ENCODE data around the gene SLC1A2. TPM values are rescaled to one million over a fixed set of nuclear protein-coding genes. Genes with fewer than 3 reads are reported as not detected.

Gene SLC1A2
- total RNA-seq, 4 donors from 2014 or later, result 0.17 to 0.69 (median 0.37) TPM

- H3K9me3 ChIP-seq, result no peaks in the 10 kb centered on the region
- no peak for TF ChIP-seq EP300 (IDR thresholded peaks at IDR 0.05)
- no peak for TF ChIP-seq CTCF (IDR thresholded peaks at IDR 0.05)
- TF ChIP-seq POLR2A (IDR thresholded peaks at IDR 0.05; ENCODE audit: low read depth), result no peak
- TF ChIP-seq POLR2AphosphoS5 (IDR thresholded peaks at IDR 0.05), result no peak
- no peaks in the 10 kb centered on the region for H3K27me3 ChIP-seq
- no peaks in the 10 kb centered on the region for H3K36me3 ChIP-seq
- H3K4me3 ChIP-seq, result no peak overlapping the region
- no peak overlapping the region for H3K27ac ChIP-seq (replicated peaks in 1 of 4)
- 90% methylated on average over 2 of the region's 2 CpGs for WGBS
- intact Hi-C loops (cut with DNase I), result no loop called here
- peaks cover 0 to 10% (median 3%) of the 10 kb centered on the region in 4 donors for H3K4me1 ChIP-seq
- no peak for DNase-seq (ENCODE audit: extremely low spot score)
Observed at GRCh38 chr11:35295751-35296150, 123.6 kb downstream of the SLC1A2 start.

- Histone ChIP-seq H3K4me1 (peaks cover 0 to 16% (median 10%) of the 10 kb centered on the region in 4 donors), H3K9me3 (no peaks in the 10 kb centered on the region), H3K27ac (replicated peaks in 1 of 4) (no peak overlapping the region), H3K4me3 (no peak overlapping the region), H3K36me3 (no peaks in the 10 kb centered on the region), H3K27me3 (no peaks in the 10 kb centered on the region)
- 95% methylated on average over 4 of the region's 4 CpGs for WGBS
- no peak for DNase-seq (ENCODE audit: extremely low spot score)
- TF ChIP-seq CTCF (IDR thresholded peaks at IDR 0.05) (no peak), POLR2AphosphoS5 (IDR thresholded peaks at IDR 0.05) (no peak), POLR2A (IDR thresholded peaks at IDR 0.05; ENCODE audit: low read depth) (no peak), EP300 (IDR thresholded peaks at IDR 0.05) (no peak)
- intact Hi-C loops (cut with DNase I), result no loop called here
Observed at GRCh38 chr11:35293699-35294098, 125.7 kb downstream of the SLC1A2 start.

- Histone ChIP-seq H3K27me3 (no peaks in the 10 kb centered on the region), H3K4me1 (peaks cover 0 to 16% (median 10%) of the 10 kb centered on the region in 4 donors), H3K27ac (replicated peaks in 1 of 4) (no peak overlapping the region), H3K4me3 (no peak overlapping the region), H3K36me3 (no peaks in the 10 kb centered on the region), H3K9me3 (no peaks in the 10 kb centered on the region)
- no peak for TF ChIP-seq EP300 (IDR thresholded peaks at IDR 0.05)
- no peak for TF ChIP-seq CTCF (IDR thresholded peaks at IDR 0.05)
- TF ChIP-seq POLR2AphosphoS5 (IDR thresholded peaks at IDR 0.05), result no peak
- no peak for TF ChIP-seq POLR2A (IDR thresholded peaks at IDR 0.05; ENCODE audit: low read depth)
- WGBS, result 81% methylated on average over 3 of the region's 3 CpGs
- intact Hi-C loops (cut with DNase I), result no loop called here
- DNase-seq (ENCODE audit: extremely low spot score), result no peak
Observed at GRCh38 chr11:35293035-35293434, 126.3 kb downstream of the SLC1A2 start.

GRCh38 chr11:35292279-35292678, 127.1 kb downstream of the SLC1A2 start:
- H3K9me3 ChIP-seq, result no peaks in the 10 kb centered on the region
- no peak for DNase-seq (ENCODE audit: extremely low spot score)
- H3K27ac ChIP-seq (replicated peaks in 1 of 4), result no peak overlapping the region
- 89% methylated on average over 5 of the region's 5 CpGs for WGBS
- intact Hi-C loops (cut with DNase I), result no loop called here
- TF ChIP-seq CTCF (IDR thresholded peaks at IDR 0.05) (no peak), POLR2AphosphoS5 (IDR thresholded peaks at IDR 0.05) (no peak), EP300 (IDR thresholded peaks at IDR 0.05) (no peak), POLR2A (IDR thresholded peaks at IDR 0.05; ENCODE audit: low read depth) (no peak)
- no peak overlapping the region for H3K4me3 ChIP-seq
- no peaks in the 10 kb centered on the region for H3K27me3 ChIP-seq
- peaks cover 0 to 16% (median 10%) of the 10 kb centered on the region in 4 donors for H3K4me1 ChIP-seq
- H3K36me3 ChIP-seq, result no peaks in the 10 kb centered on the region

GRCh38 chr11:35290876-35291275, 128.5 kb downstream of the SLC1A2 start:
- Histone ChIP-seq H3K9me3 (no peaks in the 10 kb centered on the region), H3K27me3 (no peaks in the 10 kb centered on the region), H3K36me3 (no peaks in the 10 kb centered on the region), H3K4me1 (peaks cover 0 to 16% (median 10%) of the 10 kb centered on the region in 4 donors), H3K4me3 (no peak overlapping the region), H3K27ac (replicated peaks in 1 of 4) (no peak overlapping the region)
- 78% methylated on average over 3 of the region's 3 CpGs for WGBS
- intact Hi-C loops (cut with DNase I), result no loop called here
- TF ChIP-seq POLR2A (IDR thresholded peaks at IDR 0.05; ENCODE audit: low read depth), result no peak
- no peak for TF ChIP-seq POLR2AphosphoS5 (IDR thresholded peaks at IDR 0.05)
- TF ChIP-seq EP300 (IDR thresholded peaks at IDR 0.05), result no peak
- no peak for TF ChIP-seq CTCF (IDR thresholded peaks at IDR 0.05)
- DNase-seq (ENCODE audit: extremely low spot score), result no peak
